8988T (cell line): ENCODE data around the gene PTMA.
A peak's percentile ranks its signal among the peaks of the same experiment; 100 is the strongest.
"Not testable (repeated sequence)": the region's sequence is repeated elsewhere in the genome, so short reads cannot be mapped to it uniquely, and the experiment has no call there.

Experiments used
- DNase-seq: peaks from one replicate; pipeline ENCODE4 v3.0.0; 2011

Gene PTMA

DNA sequence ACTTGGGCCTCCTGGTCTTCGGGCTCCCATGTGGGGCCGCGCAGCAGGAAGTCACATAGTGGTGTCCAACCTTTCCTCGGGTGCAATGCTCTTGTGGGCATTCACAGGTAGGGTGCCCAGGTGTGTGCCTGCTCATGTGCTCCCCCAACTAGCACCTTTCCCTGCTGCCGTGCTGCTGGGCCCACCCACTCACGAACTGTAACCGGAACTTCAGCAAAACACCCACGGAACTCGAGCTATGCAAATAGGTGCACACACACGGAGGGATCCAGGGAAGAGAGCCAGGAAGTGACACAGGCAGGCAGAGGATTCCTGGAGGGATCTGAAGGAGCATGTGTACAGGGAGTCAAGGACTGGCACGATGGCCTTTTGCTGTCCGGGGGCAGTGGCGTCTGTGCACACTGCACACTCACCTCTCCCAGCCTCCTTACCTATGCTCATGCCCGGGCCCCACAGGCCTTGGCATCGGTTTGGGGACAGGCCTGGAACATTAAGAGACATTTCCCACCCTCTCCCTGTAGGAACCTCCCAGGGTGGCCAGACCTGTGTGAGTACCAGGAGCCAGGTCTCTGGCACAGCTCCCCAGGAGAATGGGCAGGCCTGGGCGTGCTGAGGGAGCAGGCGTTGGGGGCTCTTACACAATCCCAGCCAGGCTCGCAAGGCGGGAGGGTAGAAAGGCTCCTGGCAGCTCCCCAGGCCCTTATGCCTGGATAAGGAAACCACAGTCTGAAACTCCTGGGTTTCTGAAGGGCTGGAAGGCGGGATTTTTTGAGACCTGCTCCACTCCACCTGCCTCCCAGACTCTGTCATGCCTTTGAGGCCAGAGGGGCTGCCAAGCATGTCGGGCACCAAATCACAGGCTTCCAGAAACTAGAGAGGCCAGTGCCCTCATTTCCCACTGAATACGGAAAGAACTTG, 6.6 kb upstream of the PTMA start:
- DNase-seq: no peak

DNA sequence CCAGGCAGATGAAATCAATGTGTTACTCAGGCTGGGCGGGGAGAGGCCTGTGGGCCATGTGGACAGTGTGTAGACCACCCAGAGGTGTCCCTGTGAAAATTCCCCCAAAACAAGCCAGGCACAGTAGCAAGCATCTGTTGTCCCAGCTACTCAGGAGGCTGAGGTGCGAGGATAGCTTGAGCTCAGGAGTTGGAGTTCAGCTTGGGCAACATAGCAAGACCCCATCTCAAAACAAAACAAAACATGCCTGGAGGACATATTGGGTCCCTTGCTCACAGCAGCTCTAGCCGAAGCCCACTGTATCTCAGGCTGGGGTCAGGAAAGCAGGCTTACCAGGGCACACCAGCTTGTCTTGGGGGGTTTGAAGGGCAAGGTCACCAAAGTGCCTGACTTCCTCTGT, 4.3 kb upstream of the PTMA start:
- DNase-seq: no peak

DNA sequence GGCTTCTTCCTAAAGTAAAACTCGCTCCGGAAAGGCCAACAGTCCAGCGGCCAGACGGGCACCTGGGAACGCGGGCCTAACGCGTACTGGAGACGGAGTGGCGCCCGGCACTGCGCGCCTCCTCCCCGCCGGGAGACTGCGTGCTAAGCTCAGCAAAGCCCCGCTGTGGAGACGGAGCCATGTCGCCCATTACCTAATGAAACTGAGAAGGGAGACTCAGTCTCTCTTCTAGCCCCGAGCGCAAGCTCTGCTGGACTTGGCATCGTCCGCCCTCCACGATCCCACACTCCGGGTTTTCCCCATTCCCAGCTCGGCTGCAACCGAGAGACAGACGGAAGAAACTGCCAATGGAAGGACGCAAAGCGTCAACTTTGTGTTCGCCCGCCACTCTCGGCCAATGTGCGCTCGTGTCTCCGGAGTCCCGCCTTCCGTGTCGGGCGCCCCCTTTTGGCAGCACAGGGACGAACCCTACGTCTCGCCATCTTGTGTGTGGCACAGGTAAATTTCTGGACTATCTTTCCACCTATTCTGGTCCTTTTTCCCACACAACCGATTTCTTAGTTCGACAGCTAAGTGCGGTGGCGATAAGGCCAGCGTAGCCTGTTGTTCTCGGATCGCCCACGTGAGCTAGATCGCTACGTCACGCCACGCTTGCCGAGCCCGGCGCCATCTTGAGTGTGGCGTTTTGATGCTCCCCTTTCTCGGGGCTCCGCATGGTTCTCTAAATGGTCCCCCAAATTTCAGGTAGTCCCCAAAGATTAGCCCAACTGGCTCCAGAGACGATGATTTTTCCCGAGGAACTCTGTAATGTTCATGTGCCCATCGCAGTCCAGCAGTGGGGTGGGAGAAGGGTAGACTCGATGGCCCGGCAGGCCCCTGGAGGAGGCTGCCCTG, 1.3 kb upstream of the PTMA start:
- DNase-seq: peak; percentile 91

DNA sequence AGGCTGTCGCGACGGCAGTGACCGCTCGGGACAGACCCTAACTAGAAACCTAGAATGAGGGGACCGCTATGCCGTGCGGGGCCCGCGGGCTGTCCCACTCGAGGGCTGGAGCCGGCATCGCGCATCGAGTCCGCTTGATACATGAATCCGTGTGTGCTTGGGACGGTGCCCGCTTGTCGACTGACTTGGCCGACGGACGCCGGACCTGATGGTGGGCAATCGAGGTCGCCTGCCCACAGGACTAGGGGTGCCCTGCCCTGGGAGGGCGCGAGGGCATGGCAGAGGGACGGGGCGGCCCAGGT, 749 bp upstream of the PTMA start:
- DNase-seq: no peak

DNA sequence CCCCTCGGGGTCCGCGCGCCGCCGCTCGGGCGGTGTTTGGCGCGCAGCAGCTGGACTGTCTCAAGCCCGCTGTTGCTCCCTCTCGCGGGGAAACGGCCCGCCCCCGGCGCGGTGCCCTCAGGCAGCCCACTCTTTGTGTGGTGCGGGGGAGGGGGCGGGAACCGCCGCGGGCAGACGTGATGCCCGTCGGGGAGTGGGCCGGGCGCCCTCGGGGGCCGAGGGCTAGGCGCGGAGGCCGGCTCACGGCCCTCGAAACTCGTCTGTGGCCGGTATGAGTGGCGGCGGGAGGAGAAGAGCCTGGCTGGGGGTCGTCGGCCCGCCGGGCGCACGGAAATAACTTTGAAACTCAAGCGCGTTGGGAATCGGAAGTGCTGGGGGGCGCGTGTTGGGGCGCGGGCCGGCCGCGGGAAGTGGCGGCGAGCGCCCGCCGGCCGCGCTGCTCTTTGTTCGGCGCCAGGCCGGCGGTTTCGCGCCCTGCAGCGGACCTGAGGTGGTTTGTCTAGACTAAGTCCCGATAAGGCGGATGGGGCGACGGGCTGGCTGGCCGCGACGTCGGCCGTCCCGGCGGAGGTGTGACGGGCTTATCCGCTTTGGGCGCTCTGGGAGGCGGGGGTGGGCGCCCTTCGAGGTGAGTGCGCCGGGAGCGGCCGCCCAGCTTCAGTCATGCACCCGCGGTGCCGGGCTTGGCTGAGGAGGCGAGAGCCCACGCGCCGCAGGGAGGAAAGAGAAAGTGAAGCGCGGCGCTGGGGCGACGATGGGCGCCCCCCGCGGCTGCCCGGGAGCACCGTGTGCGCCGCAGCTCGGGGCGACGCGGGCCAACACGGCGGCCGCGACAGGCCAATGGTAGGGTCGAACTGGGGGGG, 679 bp downstream of the PTMA start:
- DNase-seq: no peak

DNA sequence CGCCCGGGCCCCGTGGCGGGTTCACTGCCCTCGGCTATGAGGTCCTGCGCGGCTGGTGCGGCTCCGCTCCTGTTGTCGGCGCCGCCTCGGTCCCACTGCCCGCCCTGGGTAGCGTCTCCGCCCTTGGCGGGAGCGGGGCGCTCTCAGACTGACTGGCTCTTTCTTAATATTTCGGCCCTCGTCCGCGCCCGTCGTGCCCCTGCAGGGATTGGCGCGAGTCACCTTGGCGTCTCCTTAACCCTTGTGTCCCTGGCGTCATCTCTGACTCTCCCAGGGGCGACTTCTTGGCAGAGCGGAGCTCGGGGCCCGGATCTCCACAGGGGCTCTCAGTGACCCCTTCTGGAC, 1.3 kb downstream of the PTMA start:
- no peak for DNase-seq

DNA sequence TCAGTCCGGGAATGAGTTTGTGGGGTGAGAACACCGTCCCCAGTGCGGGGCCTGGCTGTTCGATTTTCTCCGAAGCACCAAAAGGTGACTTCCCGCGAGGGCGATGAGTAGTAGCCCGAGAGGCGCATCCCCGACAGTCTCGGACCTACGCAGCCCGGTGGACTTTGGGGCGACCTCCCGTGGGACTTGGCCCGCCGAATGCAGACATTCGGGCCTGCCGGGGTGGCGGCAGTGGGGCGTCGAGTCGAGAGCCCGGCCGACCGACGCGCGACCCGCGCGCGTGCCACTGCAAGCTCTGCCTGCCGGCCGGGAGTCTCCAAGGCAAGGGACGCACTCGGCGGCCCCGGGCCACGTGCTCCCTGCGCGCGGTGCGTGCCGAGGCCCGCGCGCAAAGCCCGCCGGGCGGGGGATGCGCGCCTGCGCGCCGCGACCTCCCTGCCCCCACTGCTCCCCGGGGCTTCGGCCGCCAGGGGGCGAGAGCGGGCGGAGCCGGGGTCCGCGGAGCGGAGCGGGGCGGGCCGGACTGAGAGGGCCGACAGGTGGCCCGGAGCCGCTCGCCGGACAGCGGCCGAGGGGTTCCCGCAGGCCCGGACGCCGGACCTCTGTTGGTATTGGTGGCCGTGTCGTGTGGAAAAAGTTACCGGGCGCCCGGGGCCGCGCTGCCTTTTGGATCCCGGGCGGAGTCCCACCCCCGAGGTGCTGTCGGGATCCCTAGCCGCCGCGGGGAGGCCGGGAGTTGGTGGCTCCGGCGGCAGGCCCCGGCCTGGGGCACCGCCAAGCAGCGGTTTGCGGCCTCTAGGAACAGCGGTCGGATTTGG, 1.9 kb downstream of the PTMA start:
- peak; percentile 97 for DNase-seq

DNA sequence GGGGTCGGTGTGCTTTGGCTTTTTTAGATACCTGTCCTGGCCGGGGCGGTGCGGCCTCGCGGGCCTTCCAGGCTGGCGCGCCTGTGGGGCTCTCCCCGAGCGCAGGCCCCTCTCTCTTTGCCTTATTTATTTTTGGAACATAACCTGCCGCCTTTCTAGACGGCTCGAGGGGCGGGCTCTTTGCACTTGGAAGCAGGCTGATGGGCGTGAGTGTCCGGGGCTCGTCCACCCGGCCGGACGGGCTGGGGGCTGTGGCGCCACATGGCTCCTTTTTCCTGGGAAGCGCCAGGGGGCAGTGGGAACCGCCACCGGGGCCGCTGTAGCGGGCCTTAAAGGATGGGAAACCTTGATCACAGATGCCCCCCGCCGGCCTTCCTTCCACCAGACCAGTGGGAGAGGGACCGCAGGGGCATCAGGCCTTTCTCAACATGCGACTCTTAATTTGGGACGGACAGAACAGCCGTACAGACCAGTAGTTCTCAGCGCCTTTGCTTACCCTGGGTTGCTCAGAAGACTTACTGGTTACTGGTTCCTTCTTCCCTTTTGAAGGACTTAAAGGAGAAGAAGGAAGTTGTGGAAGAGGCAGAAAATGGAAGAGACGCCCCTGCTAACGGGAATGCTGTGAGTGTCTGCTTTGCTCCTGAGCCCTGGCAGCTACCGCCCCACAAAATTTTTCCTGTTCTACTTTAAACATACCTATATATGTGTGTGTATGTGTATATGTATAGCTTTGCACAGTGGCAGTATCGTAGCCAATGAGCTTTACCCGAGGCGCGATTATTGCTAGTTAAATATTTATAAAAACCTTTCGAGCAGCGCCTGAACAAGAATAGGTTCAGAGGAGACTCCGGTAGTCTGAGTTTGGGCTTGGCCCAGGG, 2.7 kb downstream of the PTMA start:
- no peak for DNase-seq

DNA sequence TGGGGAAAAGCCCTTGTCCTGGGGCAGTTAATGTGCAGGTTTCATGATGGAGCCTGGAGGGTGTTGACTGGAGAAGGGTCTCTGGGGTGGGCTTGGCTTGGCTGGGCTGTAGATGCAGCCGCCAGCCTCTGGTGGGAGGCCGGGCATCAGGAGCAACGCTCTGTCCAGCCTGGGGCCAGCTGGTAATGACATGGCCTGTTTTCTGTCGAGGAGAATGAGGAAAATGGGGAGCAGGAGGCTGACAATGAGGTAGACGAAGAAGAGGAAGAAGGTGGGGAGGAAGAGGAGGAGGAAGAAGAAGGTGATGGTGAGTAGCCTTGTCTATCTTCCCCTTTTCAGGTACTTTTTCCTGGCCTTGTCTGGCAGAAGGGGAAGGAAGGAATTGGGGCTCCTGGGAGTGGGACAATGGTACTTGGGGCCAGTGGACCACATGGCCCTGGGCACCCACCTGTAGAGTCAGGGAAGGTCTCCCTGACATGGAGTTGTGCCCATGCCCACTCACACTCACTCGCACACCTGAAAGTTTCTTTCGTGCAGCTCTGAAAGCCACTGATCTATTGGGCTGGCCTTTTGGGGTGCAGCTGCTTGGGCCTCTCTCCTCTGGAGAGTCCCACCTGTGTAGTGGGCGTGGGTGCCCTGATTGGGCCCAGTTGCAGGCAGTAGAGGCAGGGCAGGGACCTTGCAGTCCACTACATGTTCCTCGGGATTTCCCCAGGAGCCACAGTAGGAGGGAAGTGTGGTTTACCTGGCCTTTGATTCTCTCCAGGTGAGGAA, 3.5 kb downstream of the PTMA start:
- DNase-seq: no peak

DNA sequence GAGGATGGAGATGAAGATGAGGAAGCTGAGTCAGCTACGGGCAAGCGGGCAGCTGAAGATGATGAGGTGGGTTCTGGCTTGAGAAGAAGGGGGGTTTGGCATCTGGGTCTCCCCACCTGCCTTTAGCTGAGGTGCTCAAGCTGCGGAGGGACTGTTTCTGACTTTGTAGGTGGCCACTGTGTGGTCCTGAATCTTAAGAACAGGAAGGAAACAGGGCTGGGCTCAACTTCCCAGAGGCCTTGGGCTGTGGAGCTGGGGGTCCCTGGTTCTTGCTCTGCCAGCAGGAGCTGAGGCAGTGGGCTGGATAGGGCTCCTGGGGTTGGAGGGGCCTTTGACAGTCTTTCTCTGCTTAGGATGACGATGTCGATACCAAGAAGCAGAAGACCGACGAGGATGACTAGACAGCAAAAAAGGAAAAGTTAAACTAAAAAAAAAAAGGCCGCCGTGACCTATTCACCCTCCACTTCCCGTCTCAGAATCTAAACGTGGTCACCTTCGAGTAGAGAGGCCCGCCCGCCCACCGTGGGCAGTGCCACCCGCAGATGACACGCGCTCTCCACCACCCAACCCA, 4.2 kb downstream of the PTMA start:
- not testable (repeated sequence) for DNase-seq

DNA sequence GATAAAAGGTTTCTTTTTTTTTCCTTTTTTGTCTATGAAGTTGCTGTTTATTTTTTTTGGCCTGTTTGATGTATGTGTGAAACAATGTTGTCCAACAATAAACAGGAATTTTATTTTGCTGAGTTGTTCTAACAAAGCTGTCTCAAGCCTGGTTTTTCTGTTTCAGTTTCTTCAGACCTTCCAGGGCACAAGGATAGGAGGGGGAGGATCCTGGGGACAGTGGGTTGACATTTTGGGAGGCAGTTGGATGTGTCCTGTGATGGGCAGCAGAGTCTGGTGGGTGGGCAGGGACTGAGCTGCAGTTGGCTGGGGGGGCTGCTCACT, 5.0 kb downstream of the PTMA start:
- DNase-seq: not testable (repeated sequence)

DNA sequence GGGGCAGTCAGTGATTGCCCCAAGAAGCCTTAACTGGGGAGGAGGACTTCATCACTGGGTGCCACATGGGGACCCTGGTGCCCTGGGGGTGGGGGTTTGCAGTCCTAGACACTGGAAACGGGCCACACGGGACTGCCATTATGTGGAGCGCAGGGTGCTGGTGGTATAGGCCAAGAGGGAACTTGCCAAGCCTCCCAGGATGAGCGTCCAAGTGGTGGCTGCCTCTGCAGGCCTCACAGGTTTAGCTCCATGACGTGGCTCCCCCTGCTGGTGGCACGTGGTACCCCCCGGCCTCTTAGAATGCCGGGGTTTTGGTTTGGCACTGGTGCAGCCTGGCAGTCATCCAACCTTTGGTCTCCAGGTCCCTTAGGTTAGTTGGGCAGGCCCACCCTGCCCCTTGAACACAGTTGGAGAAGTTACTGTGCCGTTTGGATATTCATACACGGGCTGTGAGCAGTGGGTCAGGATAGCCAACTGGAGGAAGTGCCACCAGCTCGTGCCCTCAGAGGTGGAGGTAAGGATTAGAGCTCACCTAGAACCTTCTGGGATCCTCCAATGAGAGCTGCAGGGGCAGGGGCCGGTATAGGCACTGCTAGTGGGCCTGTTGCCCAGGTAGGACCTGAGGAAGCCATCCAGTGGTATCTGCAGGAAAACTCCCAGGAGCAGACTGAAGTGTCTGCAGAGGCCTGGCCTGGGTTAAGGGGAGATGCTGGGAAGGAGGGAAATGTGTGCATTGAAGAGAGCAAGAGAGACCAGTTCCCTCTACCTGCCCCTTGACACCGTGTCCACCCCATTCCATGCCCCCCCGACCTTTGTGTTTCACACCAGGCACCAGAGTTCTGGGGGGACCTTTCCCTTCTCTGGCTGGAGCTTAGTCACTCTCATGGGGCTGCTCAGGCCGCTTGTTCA, 5.7 kb downstream of the PTMA start:
- DNase-seq: peak; percentile 90

DNA sequence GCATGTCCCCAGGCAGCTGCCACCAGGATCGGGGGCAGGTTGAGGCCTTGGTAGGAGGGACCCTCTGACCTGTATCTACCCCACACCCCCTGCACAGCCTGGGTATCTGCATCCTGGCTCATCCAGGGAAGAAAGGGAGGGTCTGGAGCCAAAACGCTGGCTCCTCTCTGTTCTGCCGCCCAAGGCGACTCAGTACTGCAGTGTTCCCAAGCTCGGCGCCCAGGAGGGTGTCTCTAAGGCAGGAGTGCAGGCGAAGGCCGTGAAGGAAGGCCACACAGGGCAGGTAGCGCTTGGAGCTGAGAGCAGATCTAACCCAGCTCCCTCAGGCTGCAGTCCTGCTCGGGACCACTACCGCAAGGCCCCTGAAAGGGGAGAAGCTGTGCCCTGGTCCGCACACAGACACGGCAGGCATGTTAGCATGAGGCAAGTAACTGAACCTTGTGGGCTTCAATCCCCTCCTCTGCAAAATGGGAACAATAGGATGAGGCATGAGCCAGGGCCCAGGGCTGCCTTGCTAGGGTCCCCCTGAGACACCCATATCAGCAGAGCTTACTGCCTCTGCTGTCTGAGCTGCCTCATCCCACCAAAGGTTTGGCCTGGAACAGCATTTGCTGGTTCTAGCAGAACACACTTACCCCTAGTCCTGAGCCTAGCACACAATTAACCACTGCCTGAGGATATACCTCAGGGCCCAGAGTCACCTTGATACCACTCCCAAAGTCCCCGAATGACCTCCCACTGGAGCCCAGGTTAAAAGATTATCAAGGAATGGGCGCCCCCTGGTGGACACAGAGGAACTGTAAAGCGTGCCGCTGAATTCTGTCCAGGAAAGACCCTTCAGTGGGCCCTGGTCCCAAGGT, 6.5 kb downstream of the PTMA start:
- no peak for DNase-seq

DNA sequence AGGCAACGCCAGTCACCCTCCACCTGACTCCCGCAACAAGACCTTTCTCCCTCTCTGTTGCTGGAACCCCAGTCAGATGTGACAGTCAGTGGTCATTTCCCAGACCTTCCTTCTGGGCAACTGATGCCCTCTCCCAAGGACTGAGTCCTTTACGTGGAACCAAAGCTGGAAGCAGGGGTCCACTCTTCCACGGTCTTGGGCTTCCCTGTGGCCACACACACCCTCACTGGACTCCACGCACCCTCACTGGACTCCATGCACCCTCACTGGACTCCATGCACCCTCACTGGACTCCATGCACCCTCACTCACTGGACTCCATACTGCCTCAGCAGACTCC, 7.1 kb downstream of the PTMA start:
- DNase-seq: no peak

DNA sequence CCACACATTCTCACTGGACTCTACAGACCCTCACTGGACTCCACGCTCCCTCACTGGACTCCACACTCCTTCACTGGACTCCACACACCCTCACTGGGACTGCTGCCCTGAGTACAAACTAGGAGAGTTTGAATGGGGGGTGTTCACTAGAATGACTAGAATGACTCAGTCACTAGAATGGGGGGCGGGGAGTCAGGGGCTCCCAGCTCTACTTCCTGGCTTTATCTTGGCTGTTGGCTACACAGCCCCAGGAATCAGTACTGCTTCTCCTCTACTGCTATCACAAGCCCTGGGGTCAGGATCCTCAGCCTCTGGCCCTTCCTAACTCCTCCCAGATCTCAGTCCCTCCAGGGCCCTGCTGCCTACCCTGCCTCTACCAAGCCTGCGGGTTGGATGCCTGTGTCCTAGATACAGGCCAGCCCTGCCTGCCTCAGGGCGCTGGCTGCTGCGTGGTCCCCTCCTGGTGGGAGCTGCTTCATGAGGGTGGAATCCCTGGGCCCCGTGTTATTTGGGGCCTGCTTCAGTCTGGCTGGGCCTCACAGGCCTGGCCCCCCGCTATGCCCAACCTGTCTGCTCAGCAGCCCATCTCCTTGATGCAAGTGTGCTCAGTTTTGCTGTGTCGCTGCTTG, 7.8 kb downstream of the PTMA start:
- DNase-seq: no peak

DNA sequence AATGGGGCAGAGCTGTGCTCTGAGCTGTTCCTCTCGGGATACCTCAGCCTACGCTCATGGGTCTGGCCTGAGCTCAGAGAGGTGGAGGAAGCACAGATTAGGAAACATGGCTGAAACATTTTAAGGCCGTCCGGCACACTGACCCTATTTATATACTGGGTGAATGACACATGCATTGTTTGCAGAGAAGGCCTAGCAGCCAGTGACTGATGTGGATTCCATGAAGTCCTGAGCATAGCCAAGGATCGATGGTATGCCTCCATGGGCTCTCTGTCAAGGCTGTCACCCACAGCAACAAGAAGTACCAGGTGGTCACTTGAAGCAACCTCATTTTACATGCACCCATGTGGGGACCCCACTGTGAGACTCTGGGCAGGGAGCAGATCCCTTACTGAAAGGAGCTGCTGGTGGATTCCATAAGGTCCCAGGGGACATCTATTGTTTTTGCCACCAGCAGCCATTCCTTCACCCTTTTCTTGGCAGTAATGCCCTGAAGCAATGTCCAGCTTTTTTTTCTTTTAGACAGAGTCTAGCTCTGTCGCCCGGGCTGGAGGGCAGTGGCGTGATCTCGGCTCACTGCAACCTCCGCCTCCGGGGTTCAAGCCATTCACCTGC, 8.4 kb downstream of the PTMA start:
- DNase-seq: no peak
